Measurements from ENCODE around the gene DAB1. TPM values are rescaled to one million over a fixed set of nuclear protein-coding genes. Genes with fewer than 3 reads are reported as not detected.

The DAB1 gene
- total and polyA plus RNA-seq, 7 experiments from 2014 or later = 0.27 to 1.9 (median 0.43) TPM; not detected in 1

DNA sequence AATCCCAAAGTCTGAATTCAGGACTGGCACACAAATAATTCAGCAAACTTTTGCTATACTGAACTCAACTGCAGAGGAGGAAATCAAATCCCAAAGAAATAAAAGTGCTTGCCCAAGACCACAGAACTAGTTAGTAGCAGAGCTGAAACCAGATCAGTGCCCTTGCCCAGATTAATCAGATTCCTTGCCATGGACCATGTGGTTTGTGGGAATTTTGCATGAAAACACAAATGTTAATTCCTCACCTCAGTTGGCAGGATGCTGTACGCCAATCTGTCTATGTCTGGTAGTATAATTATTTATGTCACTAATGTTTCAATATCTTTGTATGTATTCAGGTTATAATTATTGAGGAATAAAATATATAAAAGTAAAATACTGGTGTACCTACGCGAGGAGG lies 173.8 kb downstream of the DAB1 start:
- ChIA-PET POLR2A (interaction anchor here (0.6 kb wide), 1 partner anchor 30 kb away, joined by 3 read pairs; no protein-coding TSS in a partner anchor), CTCF (no interaction called here)
- intact Hi-C loops (cut with micrococcal nuclease) = no loop called here
- Mint-ChIP-seq H3K36me3 (peaks cover 0 to 4% (median 0%) of the 10 kb centered on the region in 5 donors), H3K4me3 (no peak overlapping the region), H3K27me3 (peaks cover 0 to 9% (median 5%) of the 10 kb centered on the region in 5 donors), H3K4me1 (no peaks in the 10 kb centered on the region), H3K27ac (no peak overlapping the region), H3K9me3 (peaks cover 0 to 12% (median 0%) of the 10 kb centered on the region in 11 donors)
- H3K36me3 ChIP-seq (ENCODE audit: control insufficient read depth in 2 of 3, insufficient read depth in 3 of 3, low read length in 3 of 3) = no peaks in the 10 kb centered on the region
- no peaks in the 10 kb centered on the region for H3K27me3 ChIP-seq (ENCODE audit: control insufficient read depth in 2 of 2, insufficient read depth in 2 of 2, low read length in 2 of 2)
- peaks cover 0 to 4% (median 0%) of the 10 kb centered on the region in 3 experiments for H3K9me3 ChIP-seq (ENCODE audit: control insufficient read depth in 2 of 3, low read length in 3 of 3)
- DNase-seq = no peak
- no peaks in the 10 kb centered on the region for H3K4me1 ChIP-seq (ENCODE audit: control insufficient read depth in 2 of 2, insufficient read depth in 2 of 2, low read length in 2 of 2)
- no peak overlapping the region for H3K27ac ChIP-seq (ENCODE audit: low read depth, low read length)
- no peak for ATAC-seq
- H3K4me3 ChIP-seq (ENCODE audit: low read length) = no peak overlapping the region

DNA sequence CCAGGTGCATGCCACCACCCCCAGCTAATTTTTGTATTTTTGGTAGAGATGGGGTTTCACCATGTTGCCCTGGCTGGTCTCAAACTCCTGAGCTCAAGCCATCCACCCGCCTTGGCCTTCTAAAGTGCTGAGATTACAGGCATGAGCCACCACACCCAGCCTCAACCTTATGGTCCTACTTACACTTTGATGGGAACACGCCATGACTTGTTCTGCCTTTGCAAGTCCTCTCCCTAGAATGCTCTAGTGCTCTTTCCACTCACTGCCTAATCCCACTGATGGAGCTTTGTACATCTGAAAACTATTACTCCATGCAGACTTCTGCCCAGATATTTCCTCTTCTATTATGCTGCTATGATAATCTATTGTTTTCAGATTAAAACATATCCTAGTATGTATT lies 174.3 kb downstream of the DAB1 start:
- Mint-ChIP-seq H3K9me3 (peaks cover 0 to 16% (median 0%) of the 10 kb centered on the region in 11 donors), H3K27ac (no peak overlapping the region), H3K4me3 (no peak overlapping the region), H3K4me1 (no peaks in the 10 kb centered on the region), H3K36me3 (peaks cover 0 to 4% (median 0%) of the 10 kb centered on the region in 5 donors), H3K27me3 (peaks cover 0 to 9% (median 5%) of the 10 kb centered on the region in 5 donors)
- Histone ChIP-seq H3K36me3 (ENCODE audit: control insufficient read depth in 2 of 3, insufficient read depth in 3 of 3, low read length in 3 of 3) (no peaks in the 10 kb centered on the region), H3K9me3 (ENCODE audit: control insufficient read depth in 2 of 3, low read length in 3 of 3) (peaks cover 0 to 4% (median 0%) of the 10 kb centered on the region in 3 experiments), H3K27me3 (ENCODE audit: control insufficient read depth in 2 of 2, insufficient read depth in 2 of 2, low read length in 2 of 2) (no peaks in the 10 kb centered on the region), H3K27ac (ENCODE audit: low read depth, low read length) (no peak overlapping the region), H3K4me1 (ENCODE audit: control insufficient read depth in 2 of 2, insufficient read depth in 2 of 2, low read length in 2 of 2) (no peaks in the 10 kb centered on the region), H3K4me3 (ENCODE audit: low read length) (no peak overlapping the region)
- DNase-seq (no peak), ATAC-seq (no peak)
- ChIA-PET POLR2A (no interaction called here), CTCF (no interaction called here)
- intact Hi-C loops (cut with micrococcal nuclease) = no loop called here

DNA sequence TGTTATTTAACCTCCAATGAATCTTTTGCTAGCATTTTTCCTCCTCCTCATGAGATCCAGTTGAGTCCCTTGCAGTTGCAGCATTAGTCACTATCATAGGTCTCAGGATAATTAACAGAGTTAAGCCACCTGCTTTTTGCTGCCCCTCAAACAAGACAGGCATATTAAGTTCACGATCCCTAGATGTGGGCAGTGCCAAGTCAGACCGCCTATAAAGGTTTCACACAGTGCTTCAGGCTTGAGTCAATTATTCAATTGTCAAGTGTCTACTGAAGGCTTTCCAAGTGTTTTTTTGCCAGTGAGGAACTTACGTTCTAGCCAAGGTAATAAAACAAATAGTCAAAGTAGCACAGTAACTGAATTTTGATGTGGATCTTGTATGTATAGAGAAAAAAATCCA lies 175.0 kb downstream of the DAB1 start:
- Histone ChIP-seq H3K9me3 (ENCODE audit: control insufficient read depth in 2 of 3, low read length in 3 of 3) (peaks cover 0 to 4% (median 0%) of the 10 kb centered on the region in 3 experiments), H3K27ac (ENCODE audit: low read depth, low read length) (no peak overlapping the region), H3K4me1 (ENCODE audit: control insufficient read depth in 2 of 2, insufficient read depth in 2 of 2, low read length in 2 of 2) (no peaks in the 10 kb centered on the region), H3K4me3 (ENCODE audit: low read length) (no peak overlapping the region), H3K36me3 (ENCODE audit: control insufficient read depth in 2 of 3, insufficient read depth in 3 of 3, low read length in 3 of 3) (no peaks in the 10 kb centered on the region), H3K27me3 (ENCODE audit: control insufficient read depth in 2 of 2, insufficient read depth in 2 of 2, low read length in 2 of 2) (no peaks in the 10 kb centered on the region)
- Mint-ChIP-seq H3K27ac (no peak overlapping the region), H3K4me3 (no peak overlapping the region), H3K36me3 (peaks cover 0 to 4% (median 0%) of the 10 kb centered on the region in 5 donors), H3K4me1 (no peaks in the 10 kb centered on the region), H3K9me3 (peaks cover 0 to 16% (median 0%) of the 10 kb centered on the region in 11 donors), H3K27me3 (peaks cover 0 to 9% (median 5%) of the 10 kb centered on the region in 5 donors)
- DNase-seq (no peak), ATAC-seq (no peak)
- ChIA-PET POLR2A (no interaction called here), CTCF (no interaction called here)
- intact Hi-C loops (cut with micrococcal nuclease) = no loop called here

DNA sequence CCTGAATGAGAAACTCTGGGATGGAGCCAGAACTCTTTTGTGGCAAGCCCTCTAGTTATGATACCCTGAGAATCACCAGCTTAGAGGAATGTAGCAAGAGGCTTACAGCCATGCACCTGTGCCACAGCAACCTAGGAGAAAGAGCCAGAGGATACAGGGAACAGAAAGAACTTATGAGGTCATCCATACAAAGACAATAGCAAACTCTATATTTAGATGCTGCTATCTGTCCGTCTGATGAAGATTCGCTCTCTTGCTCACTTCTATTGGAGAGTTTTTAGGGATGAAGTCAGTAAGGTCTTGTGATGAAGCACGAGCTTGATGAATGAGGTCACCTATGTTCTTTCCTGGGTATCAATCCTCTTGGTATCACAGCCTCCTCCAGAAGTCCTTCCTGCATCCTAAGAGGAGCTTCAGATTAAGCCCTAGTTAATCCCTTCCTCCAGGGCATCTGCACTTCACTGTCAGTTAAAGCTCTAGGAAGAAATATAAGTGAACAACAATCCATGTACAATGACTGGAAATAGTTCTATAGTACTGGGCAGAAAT lies 185.6 kb downstream of the DAB1 start:
- no peak overlapping the region for H3K4me3 ChIP-seq (ENCODE audit: low read length)
- ChIA-PET CTCF (no interaction called here), POLR2A (no interaction called here)
- Mint-ChIP-seq H3K4me1 (peaks cover 0 to 2% (median 0%) of the 10 kb centered on the region in 7 donors), H3K9me3 (peaks cover 0 to 3% (median 0%) of the 10 kb centered on the region in 11 donors), H3K27me3 (peaks cover 0 to 9% (median 5%) of the 10 kb centered on the region in 5 donors), H3K4me3 (no peak overlapping the region), H3K36me3 (no peaks in the 10 kb centered on the region), H3K27ac (no peak overlapping the region)
- no peaks in the 10 kb centered on the region for H3K9me3 ChIP-seq (ENCODE audit: control insufficient read depth in 2 of 3, low read length in 3 of 3)
- no peak for ATAC-seq
- H3K36me3 ChIP-seq (ENCODE audit: control insufficient read depth in 2 of 3, insufficient read depth in 3 of 3, low read length in 3 of 3) = no peaks in the 10 kb centered on the region
- H3K27ac ChIP-seq (ENCODE audit: low read depth, low read length) = no peak overlapping the region
- DNase-seq = no peak
- no peaks in the 10 kb centered on the region for H3K4me1 ChIP-seq (ENCODE audit: control insufficient read depth in 2 of 2, insufficient read depth in 2 of 2, low read length in 2 of 2)
- no peaks in the 10 kb centered on the region for H3K27me3 ChIP-seq (ENCODE audit: control insufficient read depth in 2 of 2, insufficient read depth in 2 of 2, low read length in 2 of 2)
- intact Hi-C loops (cut with micrococcal nuclease) = no loop called here

DNA sequence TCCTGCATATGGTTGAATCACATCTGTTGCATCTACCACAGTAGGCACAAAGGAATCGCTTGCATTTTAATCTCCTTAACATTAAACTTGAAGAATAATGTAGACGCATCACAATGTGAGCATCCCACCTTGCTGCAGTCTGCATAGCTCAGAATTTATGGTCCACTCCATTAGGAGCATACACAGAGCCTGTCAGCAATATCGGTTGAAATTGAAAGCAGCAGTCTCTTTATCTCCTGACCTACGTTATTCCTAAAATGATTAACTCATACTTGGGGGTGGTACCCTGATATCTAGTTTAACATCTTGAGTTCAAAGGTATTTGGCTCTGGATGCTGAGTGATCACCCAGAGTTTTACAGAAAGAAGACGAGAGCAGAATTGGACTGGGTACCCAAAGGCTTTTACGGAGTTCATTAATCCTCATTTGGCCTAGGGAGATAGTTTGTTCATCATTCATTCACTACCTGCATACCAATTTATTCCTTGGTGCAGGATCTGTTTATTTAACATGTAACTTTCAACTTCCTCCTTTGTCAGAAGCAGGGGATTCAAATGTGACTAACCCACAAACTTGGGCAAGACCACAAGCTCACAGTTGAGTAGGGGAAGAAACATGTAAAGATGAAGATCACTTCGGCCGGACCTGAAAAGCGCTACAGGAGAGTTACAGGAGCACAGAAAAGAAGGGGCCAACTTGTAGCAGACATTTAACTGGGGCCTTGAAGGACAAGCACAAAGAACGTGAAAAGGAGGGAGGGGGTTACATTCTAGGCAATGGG lies 187.9 kb downstream of the DAB1 start:
- Mint-ChIP-seq H3K4me1 (peaks cover 0 to 2% (median 0%) of the 10 kb centered on the region in 7 donors), H3K4me3 (no peak overlapping the region), H3K36me3 (no peaks in the 10 kb centered on the region), H3K27me3 (peaks cover 0 to 9% (median 5%) of the 10 kb centered on the region in 5 donors), H3K27ac (no peak overlapping the region), H3K9me3 (peaks cover 0 to 3% (median 0%) of the 10 kb centered on the region in 11 donors)
- intact Hi-C loops (cut with micrococcal nuclease) = no loop called here
- H3K9me3 ChIP-seq (ENCODE audit: control insufficient read depth in 2 of 3, low read length in 3 of 3) = no peaks in the 10 kb centered on the region
- CTCF ChIA-PET = interaction anchor here (0.6 kb wide), 1 partner anchor 1439 kb away, joined by 3 read pairs; no protein-coding TSS in a partner anchor
- H3K4me3 ChIP-seq (ENCODE audit: low read length) = no peak overlapping the region
- no peaks in the 10 kb centered on the region for H3K27me3 ChIP-seq (ENCODE audit: control insufficient read depth in 2 of 2, insufficient read depth in 2 of 2, low read length in 2 of 2)
- H3K36me3 ChIP-seq (ENCODE audit: control insufficient read depth in 2 of 3, insufficient read depth in 3 of 3, low read length in 3 of 3) = no peaks in the 10 kb centered on the region
- DNase-seq = no peak
- no peak for ATAC-seq
- H3K4me1 ChIP-seq (ENCODE audit: control insufficient read depth in 2 of 2, insufficient read depth in 2 of 2, low read length in 2 of 2) = no peaks in the 10 kb centered on the region
- no peak overlapping the region for H3K27ac ChIP-seq (ENCODE audit: low read depth, low read length)
- POLR2A ChIA-PET = no interaction called here

DNA sequence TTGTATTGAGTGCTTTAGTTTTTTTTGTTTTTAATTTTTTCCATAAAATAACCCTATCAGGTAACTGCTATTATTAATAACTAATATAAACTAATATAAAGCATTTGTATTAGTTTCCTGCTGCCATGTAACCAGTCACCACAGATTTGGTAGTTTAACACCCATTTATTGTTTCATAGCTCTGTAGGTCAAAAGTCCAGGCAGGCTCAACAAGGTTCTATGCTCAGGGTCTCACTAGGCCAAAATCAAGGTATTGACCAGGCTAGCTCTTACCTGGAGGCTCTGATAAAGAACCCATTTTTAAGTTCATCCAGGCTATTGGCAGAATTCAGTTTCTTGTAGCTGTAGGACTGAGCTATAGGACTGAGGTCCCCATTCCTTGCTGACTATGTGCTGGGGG lies 189.4 kb downstream of the DAB1 start:
- Mint-ChIP-seq H3K4me3 (no peak overlapping the region), H3K36me3 (no peaks in the 10 kb centered on the region), H3K27ac (no peak overlapping the region), H3K9me3 (peaks cover 0 to 3% (median 0%) of the 10 kb centered on the region in 11 donors), H3K27me3 (peaks cover 0 to 9% (median 5%) of the 10 kb centered on the region in 5 donors), H3K4me1 (peaks cover 0 to 2% (median 0%) of the 10 kb centered on the region in 7 donors)
- ChIA-PET CTCF (no interaction called here), POLR2A (no interaction called here)
- intact Hi-C loops (cut with micrococcal nuclease) = no loop called here
- H3K36me3 ChIP-seq (ENCODE audit: control insufficient read depth in 2 of 3, insufficient read depth in 3 of 3, low read length in 3 of 3) = no peaks in the 10 kb centered on the region
- no peaks in the 10 kb centered on the region for H3K9me3 ChIP-seq (ENCODE audit: control insufficient read depth in 2 of 3, low read length in 3 of 3)
- H3K4me1 ChIP-seq (ENCODE audit: control insufficient read depth in 2 of 2, insufficient read depth in 2 of 2, low read length in 2 of 2) = no peaks in the 10 kb centered on the region
- no peak overlapping the region for H3K4me3 ChIP-seq (ENCODE audit: low read length)
- DNase-seq (no peak), ATAC-seq (no peak)
- no peaks in the 10 kb centered on the region for H3K27me3 ChIP-seq (ENCODE audit: control insufficient read depth in 2 of 2, insufficient read depth in 2 of 2, low read length in 2 of 2)
- H3K27ac ChIP-seq (ENCODE audit: low read depth, low read length) = no peak overlapping the region
